ENCODE results near the gene USP17L11. TPM values are rescaled to one million over a fixed set of nuclear protein-coding genes. Genes with fewer than 3 reads are reported as not detected.
"Not testable (repeated sequence)": the region's sequence is repeated elsewhere in the genome, so short reads cannot be mapped to it uniquely, and the experiment has no call there.

USP17L11 gene
- total RNA-seq, 1 experiment from 2014 or later, result 0.15 TPM

- POLR2A ChIA-PET; H4K20me1 ChIP-seq (ENCODE audit: insufficient read depth); H3K79me2 ChIP-seq (ENCODE audit: insufficient read depth, low read length); H3K9me2 ChIP-seq (ENCODE audit: insufficient read depth); H3K4me3 ChIP-seq (replicated peaks in 1 of 2; ENCODE audit: low read depth in 1 of 2, low read length in 2 of 2); intact Hi-C loops (cut with micrococcal nuclease); RAD21 ChIA-PET (ENCODE audit: low non-redundant PET in 1 of 2, low total read pairs in 2 of 2, uncharacterized antibody in 2 of 2, unreplicated experiment in 2 of 2); H3K27me3 ChIP-seq (ENCODE audit: insufficient read depth, low read length); DNase-seq (ENCODE audit: low read depth, low spot score); BruUV-seq (replicated peaks); H3K9me3 ChIP-seq (ENCODE audit: control insufficient read depth in 1 of 2, insufficient read depth in 1 of 2, low read depth in 1 of 2, low read length in 2 of 2); H3K27ac ChIP-seq (ENCODE audit: low read depth, low read length); H2AFZ ChIP-seq (ENCODE audit: low read depth, low read length, poor library complexity, severe bottlenecking); H3K36me3 ChIP-seq (ENCODE audit: control insufficient read depth in 1 of 2, insufficient read depth in 2 of 2, low read length in 2 of 2); ATAC-seq; CTCF ChIA-PET; H3K9ac ChIP-seq (ENCODE audit: low read length); H3K4me2 ChIP-seq (ENCODE audit: low read length); H3K4me1 ChIP-seq (ENCODE audit: control insufficient read depth in 1 of 2, insufficient read depth in 2 of 2, low read length in 2 of 2): not testable (repeated sequence)
These were observed 504 bp upstream of the USP17L11 start for GRCh38 chr4:9214701-9215100.

- DNase-seq (ENCODE audit: low read depth, low spot score); H3K4me1 ChIP-seq (ENCODE audit: control insufficient read depth in 1 of 2, insufficient read depth in 2 of 2, low read length in 2 of 2); RAD21 ChIA-PET (ENCODE audit: low non-redundant PET in 1 of 2, low total read pairs in 2 of 2, uncharacterized antibody in 2 of 2, unreplicated experiment in 2 of 2); H3K4me2 ChIP-seq (ENCODE audit: low read length); intact Hi-C loops (cut with micrococcal nuclease); POLR2A ChIA-PET; H3K9me2 ChIP-seq (ENCODE audit: insufficient read depth); BruUV-seq (replicated peaks); CTCF ChIA-PET; ATAC-seq; H3K4me3 ChIP-seq (replicated peaks in 1 of 2; ENCODE audit: low read depth in 1 of 2, low read length in 2 of 2); H3K27me3 ChIP-seq (ENCODE audit: insufficient read depth, low read length); H3K9me3 ChIP-seq (ENCODE audit: control insufficient read depth in 1 of 2, insufficient read depth in 1 of 2, low read depth in 1 of 2, low read length in 2 of 2); H2AFZ ChIP-seq (ENCODE audit: low read depth, low read length, poor library complexity, severe bottlenecking); H3K9ac ChIP-seq (ENCODE audit: low read length); H4K20me1 ChIP-seq (ENCODE audit: insufficient read depth); H3K79me2 ChIP-seq (ENCODE audit: insufficient read depth, low read length); H3K36me3 ChIP-seq (ENCODE audit: control insufficient read depth in 1 of 2, insufficient read depth in 2 of 2, low read length in 2 of 2); H3K27ac ChIP-seq (ENCODE audit: low read depth, low read length): not testable (repeated sequence)
These were observed 4.6 kb downstream of the USP17L11 start, which contains the start of gene USP17L12 for GRCh38 chr4:9219852-9220251. USP17L12 (plus strand) TSS chr4:9220152; CDS start chr4:9220152, 0 bp downstream.

GRCh38 chr4:9224596-9224995 lies 9.4 kb downstream of the USP17L11 start, which contains the start of gene USP17L13:
USP17L13 (plus strand) TSS chr4:9224896; CDS start chr4:9224896, 0 bp downstream.
- ATAC-seq; DNase-seq (ENCODE audit: low read depth, low spot score); intact Hi-C loops (cut with micrococcal nuclease); H3K9me3 ChIP-seq (ENCODE audit: control insufficient read depth in 1 of 2, insufficient read depth in 1 of 2, low read depth in 1 of 2, low read length in 2 of 2); H3K9ac ChIP-seq (ENCODE audit: low read length); H3K4me1 ChIP-seq (ENCODE audit: control insufficient read depth in 1 of 2, insufficient read depth in 2 of 2, low read length in 2 of 2); H3K27ac ChIP-seq (ENCODE audit: low read depth, low read length); H2AFZ ChIP-seq (ENCODE audit: low read depth, low read length, poor library complexity, severe bottlenecking); H3K4me3 ChIP-seq (replicated peaks in 1 of 2; ENCODE audit: low read depth in 1 of 2, low read length in 2 of 2); BruUV-seq (replicated peaks); H3K9me2 ChIP-seq (ENCODE audit: insufficient read depth); H3K79me2 ChIP-seq (ENCODE audit: insufficient read depth, low read length); RAD21 ChIA-PET (ENCODE audit: low non-redundant PET in 1 of 2, low total read pairs in 2 of 2, uncharacterized antibody in 2 of 2, unreplicated experiment in 2 of 2); CTCF ChIA-PET; H4K20me1 ChIP-seq (ENCODE audit: insufficient read depth); H3K4me2 ChIP-seq (ENCODE audit: low read length); H3K36me3 ChIP-seq (ENCODE audit: control insufficient read depth in 1 of 2, insufficient read depth in 2 of 2, low read length in 2 of 2); H3K27me3 ChIP-seq (ENCODE audit: insufficient read depth, low read length); POLR2A ChIA-PET: not testable (repeated sequence)

GRCh38 chr4:9230249-9230648 lies 15.0 kb downstream of the USP17L11 start:
- RAD21 ChIA-PET (ENCODE audit: low non-redundant PET in 1 of 2, low total read pairs in 2 of 2, uncharacterized antibody in 2 of 2, unreplicated experiment in 2 of 2); H3K9ac ChIP-seq (ENCODE audit: low read length); H3K9me2 ChIP-seq (ENCODE audit: insufficient read depth); ATAC-seq; DNase-seq (ENCODE audit: low read depth, low spot score); POLR2A ChIA-PET; H3K4me1 ChIP-seq (ENCODE audit: control insufficient read depth in 1 of 2, insufficient read depth in 2 of 2, low read length in 2 of 2); BruUV-seq (replicated peaks); H3K79me2 ChIP-seq (ENCODE audit: insufficient read depth, low read length); H3K4me2 ChIP-seq (ENCODE audit: low read length); H4K20me1 ChIP-seq (ENCODE audit: insufficient read depth); H3K36me3 ChIP-seq (ENCODE audit: control insufficient read depth in 1 of 2, insufficient read depth in 2 of 2, low read length in 2 of 2); H3K27me3 ChIP-seq (ENCODE audit: insufficient read depth, low read length); CTCF ChIA-PET; H3K4me3 ChIP-seq (replicated peaks in 1 of 2; ENCODE audit: low read depth in 1 of 2, low read length in 2 of 2); H3K27ac ChIP-seq (ENCODE audit: low read depth, low read length); H2AFZ ChIP-seq (ENCODE audit: low read depth, low read length, poor library complexity, severe bottlenecking); intact Hi-C loops (cut with micrococcal nuclease); H3K9me3 ChIP-seq (ENCODE audit: control insufficient read depth in 1 of 2, insufficient read depth in 1 of 2, low read depth in 1 of 2, low read length in 2 of 2): not testable (repeated sequence)

- RAD21 ChIA-PET (ENCODE audit: low non-redundant PET in 1 of 2, low total read pairs in 2 of 2, uncharacterized antibody in 2 of 2, unreplicated experiment in 2 of 2); H3K4me2 ChIP-seq (ENCODE audit: low read length); ATAC-seq; POLR2A ChIA-PET; H3K4me1 ChIP-seq (ENCODE audit: control insufficient read depth in 1 of 2, insufficient read depth in 2 of 2, low read length in 2 of 2); H2AFZ ChIP-seq (ENCODE audit: low read depth, low read length, poor library complexity, severe bottlenecking); H3K9me2 ChIP-seq (ENCODE audit: insufficient read depth); intact Hi-C loops (cut with micrococcal nuclease); H3K27me3 ChIP-seq (ENCODE audit: insufficient read depth, low read length); H3K79me2 ChIP-seq (ENCODE audit: insufficient read depth, low read length); H3K4me3 ChIP-seq (replicated peaks in 1 of 2; ENCODE audit: low read depth in 1 of 2, low read length in 2 of 2); H4K20me1 ChIP-seq (ENCODE audit: insufficient read depth); H3K27ac ChIP-seq (ENCODE audit: low read depth, low read length); H3K9me3 ChIP-seq (ENCODE audit: control insufficient read depth in 1 of 2, insufficient read depth in 1 of 2, low read depth in 1 of 2, low read length in 2 of 2); DNase-seq (ENCODE audit: low read depth, low spot score); BruUV-seq (replicated peaks); CTCF ChIA-PET; H3K9ac ChIP-seq (ENCODE audit: low read length); H3K36me3 ChIP-seq (ENCODE audit: control insufficient read depth in 1 of 2, insufficient read depth in 2 of 2, low read length in 2 of 2): not testable (repeated sequence)
These were observed 18.9 kb downstream of the USP17L11 start, which contains the start of gene USP17L15 for GRCh38 chr4:9234085-9234484. USP17L15 (plus strand) TSS chr4:9234385; CDS start chr4:9234385, 0 bp downstream.

Data from HCT116 (cell line).